ENCODE results near the gene ZBTB45. TPM values are rescaled to one million over a fixed set of nuclear protein-coding genes. Genes with fewer than 3 reads are reported as not detected.

The ZBTB45 gene
- total and polyA plus RNA-seq, 2 donors (not counting 3 experiments of a cell fraction or from before 2014, with no cell fraction given), result 17.8 to 21.8 TPM

DNA sequence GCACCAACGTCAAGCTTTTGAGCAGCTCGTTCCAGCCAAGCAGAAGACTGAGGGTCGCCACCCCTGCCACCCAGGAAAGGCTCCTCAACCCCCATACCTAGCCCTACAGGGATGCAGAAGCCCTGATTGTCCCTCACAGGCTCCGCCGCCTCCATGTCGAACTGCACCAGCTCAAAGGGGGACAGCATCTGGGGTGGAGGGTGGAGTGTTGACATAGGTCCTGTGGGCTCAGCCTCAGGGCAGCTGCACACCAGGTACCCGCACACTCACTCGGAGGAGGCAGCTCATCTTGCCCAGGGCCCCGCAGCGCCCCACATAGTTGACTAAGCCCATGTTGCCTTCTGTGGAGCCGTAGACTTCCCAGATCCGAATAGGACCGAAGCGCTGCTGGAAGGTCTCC lies 19.4 kb downstream of the ZBTB45 start:
- no peaks in the 10 kb centered on the region for H3K27me3 ChIP-seq (ENCODE audit: control insufficient read depth in 2 of 2, insufficient read depth in 2 of 2, low read length in 2 of 2)
- no peak overlapping the region for H2AFZ ChIP-seq (ENCODE audit: low read depth, low read length)
- no peaks in the 10 kb centered on the region for H3K36me3 ChIP-seq (ENCODE audit: control insufficient read depth in 2 of 2, extremely low read depth in 1 of 2, insufficient read depth in 2 of 2, low read length in 2 of 2)
- H3K4me1 ChIP-seq (ENCODE audit: control insufficient read depth, extremely low read depth, insufficient read depth, low read length), result peaks cover 4% of the 10 kb centered on the region
- intact Hi-C loops (cut with micrococcal nuclease), result no loop called here
- H3K4me3 ChIP-seq (replicated peaks in 1 of 3; ENCODE audit: insufficient read depth in 1 of 3, low read depth in 1 of 3, low read length in 3 of 3), result no peak overlapping the region
- H3K4me2 ChIP-seq (ENCODE audit: insufficient read depth, low read length), result no peak overlapping the region
- FAIRE-seq (no peak), DNase-seq (ENCODE audit: low read depth, low spot score) (no peak)
- ChIA-PET CTCF (interaction anchor here (1.0 to 2.1 kb wide), 2 partner anchors 14 to 20 kb away, joined by 3 to 13 read pairs; no protein-coding TSS in a partner anchor), POLR2A (no interaction called here)
- no peaks in the 10 kb centered on the region for H3K79me2 ChIP-seq (ENCODE audit: control insufficient read depth, insufficient read depth, low read length)
- no peaks in the 10 kb centered on the region for H4K20me1 ChIP-seq (replicated peaks; ENCODE audit: control insufficient read depth, extremely low read depth, insufficient read depth, low read length)
- no peak for TF ChIP-seq MYC (IDR thresholded peaks at IDR 0.05; ENCODE audit: low read depth, low read length)
- TF ChIP-seq EZH2 (IDR thresholded peaks at IDR 0.05; ENCODE audit: borderline replicate concordance, low read depth, low read length, severe bottlenecking), result no peak
- TF ChIP-seq POLR2A (IDR thresholded peaks at IDR 0.05; ENCODE audit: low read depth, low read length), result no peak
- TF ChIP-seq POLR2AphosphoS5 (IDR thresholded peaks at IDR 0.05; ENCODE audit: insufficient read depth, low read depth, low read length), result no peak
- no peak for TF ChIP-seq JUN (IDR thresholded peaks at IDR 0.05; ENCODE audit: borderline replicate concordance, insufficient read depth, insufficient read length, low read depth)
- TF ChIP-seq, protein P1, sequence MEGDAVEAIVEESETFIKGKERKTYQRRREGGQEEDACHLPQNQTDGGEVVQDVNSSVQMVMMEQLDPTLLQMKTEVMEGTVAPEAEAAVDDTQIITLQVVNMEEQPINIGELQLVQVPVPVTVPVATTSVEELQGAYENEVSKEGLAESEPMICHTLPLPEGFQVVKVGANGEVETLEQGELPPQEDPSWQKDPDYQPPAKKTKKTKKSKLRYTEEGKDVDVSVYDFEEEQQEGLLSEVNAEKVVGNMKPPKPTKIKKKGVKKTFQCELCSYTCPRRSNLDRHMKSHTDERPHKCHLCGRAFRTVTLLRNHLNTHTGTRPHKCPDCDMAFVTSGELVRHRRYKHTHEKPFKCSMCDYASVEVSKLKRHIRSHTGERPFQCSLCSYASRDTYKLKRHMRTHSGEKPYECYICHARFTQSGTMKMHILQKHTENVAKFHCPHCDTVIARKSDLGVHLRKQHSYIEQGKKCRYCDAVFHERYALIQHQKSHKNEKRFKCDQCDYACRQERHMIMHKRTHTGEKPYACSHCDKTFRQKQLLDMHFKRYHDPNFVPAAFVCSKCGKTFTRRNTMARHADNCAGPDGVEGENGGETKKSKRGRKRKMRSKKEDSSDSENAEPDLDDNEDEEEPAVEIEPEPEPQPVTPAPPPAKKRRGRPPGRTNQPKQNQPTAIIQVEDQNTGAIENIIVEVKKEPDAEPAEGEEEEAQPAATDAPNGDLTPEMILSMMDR (IDR thresholded peaks at IDR 0.05; ENCODE audit: extremely low read depth in 1 of 2, insufficient read depth in 1 of 2, low read depth in 1 of 2, low read length in 2 of 2), result no peak
- TF ChIP-seq, protein P2, sequence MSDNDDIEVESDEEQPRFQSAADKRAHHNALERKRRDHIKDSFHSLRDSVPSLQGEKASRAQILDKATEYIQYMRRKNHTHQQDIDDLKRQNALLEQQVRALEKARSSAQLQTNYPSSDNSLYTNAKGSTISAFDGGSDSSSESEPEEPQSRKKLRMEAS (IDR thresholded peaks at IDR 0.05; ENCODE audit: insufficient read depth, insufficient read length), result no peak
- TF ChIP-seq GATA2 (IDR thresholded peaks at IDR 0.05; ENCODE audit: insufficient read depth, insufficient read length, low read depth, low read length), result no peak
- TF ChIP-seq FOS (IDR thresholded peaks at IDR 0.05; ENCODE audit: borderline replicate concordance, insufficient read depth, low read length), result no peak
- H3K9me3 ChIP-seq (replicated peaks; ENCODE audit: control insufficient read depth, insufficient read depth, low read length), result no peaks in the 10 kb centered on the region
- dilution Hi-C loops (cut with MboI; ENCODE audit: extremely low pct_ligation_motif_present, low sequenced_read_pairs), result no loop called here
- H3K9ac ChIP-seq (replicated peaks; ENCODE audit: extremely low read depth, insufficient read depth, low read length), result no peak overlapping the region
- BruUV-seq (replicated peaks), result no TSS peak
- no peaks in the 10 kb centered on the region for H3K9me1 ChIP-seq (replicated peaks; ENCODE audit: control insufficient read depth, extremely low read depth, insufficient read depth, low read length)
- no peak overlapping the region for H3K27ac ChIP-seq (ENCODE audit: insufficient read depth, low read depth, low read length)
